B cell (primary cell): ENCODE results near the gene CFAP100. TPM values are rescaled to one million over a fixed set of nuclear protein-coding genes. Genes with fewer than 3 reads are reported as not detected.

ENCODE experiments used
- ATAC-seq: fragments of 200-7000 bp; cut with Tn5 transposase; one replicate; pipeline ENCODE4 v1.10.0; 2021; ENCODE audit warnings: low read depth, mild to moderate bottlenecking, moderate number of reproducible peaks, moderate library complexity
- CTCF ChIA-PET: fragments of 350-600 bp; sonication (Branson Sonifier 250); formaldehyde crosslinking; loops from one replicate; lab custom pipeline; 2021; ENCODE audit warnings: antibody characterized with exemption, inconsistent platforms; lab: Charles Lee
- POLR2A ChIA-PET: fragments of 350-600 bp; sonication (Branson Sonifier 250); formaldehyde crosslinking; loops from one replicate; lab custom pipeline; 2021; ENCODE audit warnings: antibody characterized with exemption; lab: Charles Lee
- DNase-seq: peaks from one replicate; pipeline ENCODE4 v3.0.0; 2013
- H2AFZ ChIP-seq: 2 replicates; pipeline ENCODE4 v1.6.1; 2012; ENCODE audit warnings: mild to moderate bottlenecking, low read depth, low read length; ENCODE audit not compliant: insufficient read depth, poor library complexity, severe bottlenecking
- H3K27ac ChIP-seq, 2 donors: 1 replicate in 1 of 2; 2 replicates in 1 of 2; pipeline ENCODE4 v1.5.1; 2012 to 2013; ENCODE audit warnings: low read length in 2 of 2, mild to moderate bottlenecking in 2 of 2, moderate library complexity in 1 of 2
- H3K27me3 ChIP-seq, 4 experiments: fragments of 200-600 bp in 1 of 4; sonication (generic) in 1 of 4; replicated peaks in 1 of 4; 1 replicate in 2 of 4; 2 replicates in 2 of 4; pipeline versions ENCODE4 v1.6.1 to v1.7.0; 2013 to 2016; ENCODE audit warnings: low read length in 3 of 4, mild to moderate bottlenecking in 2 of 4, mixed read lengths in 1 of 4, moderate library complexity in 1 of 4; ENCODE audit not compliant: insufficient read depth in 4 of 4, control insufficient read depth in 3 of 4; ENCODE audit errors: control extremely low read depth in 1 of 4
- H3K36me3 ChIP-seq, 2 experiments: replicated peaks in 1 of 2; 1 replicate in 1 of 2; 2 replicates in 1 of 2; pipeline versions ENCODE4 v1.6.1 to v1.7.1; 2013; ENCODE audit warnings: low read length in 1 of 2; ENCODE audit not compliant: insufficient read depth in 2 of 2, control insufficient read depth in 1 of 2; ENCODE audit errors: control extremely low read depth in 1 of 2, extremely low read depth in 1 of 2
- H3K4me1 ChIP-seq, 2 donors: fragments of 200-600 bp in 1 of 2; sonication (generic) in 1 of 2; 1 replicate in 1 of 2; 2 replicates in 1 of 2; pipeline versions ENCODE4 v1.5.1 to v1.6.1; 2013 to 2017; ENCODE audit warnings: low read length in 2 of 2; ENCODE audit not compliant: control insufficient read depth in 2 of 2, insufficient read depth in 2 of 2
- H3K4me2 ChIP-seq: replicated peaks from 2 replicates; pipeline ENCODE3; 2012; ENCODE audit warnings: mild to moderate bottlenecking, low read depth, low read length; ENCODE audit not compliant: poor library complexity, severe bottlenecking
- H3K4me3 ChIP-seq, 5 experiments: fragments of 200-600 bp in 1 of 5; sonication (generic) in 1 of 5; 1 replicate in 3 of 5; 2 replicates in 2 of 5; pipeline versions ENCODE4 v1.5.1 to v1.7.0; 2011 to 2016; ENCODE audit warnings: low read length in 4 of 5, mild to moderate bottlenecking in 4 of 5, low read depth in 2 of 5, control low read depth in 1 of 5, moderate library complexity in 1 of 5; ENCODE audit not compliant: insufficient read depth in 1 of 5; ENCODE audit errors: control extremely low read depth in 1 of 5, extremely low read depth in 1 of 5
- H3K79me2 ChIP-seq: fragments of 200-600 bp; sonication (generic); one replicate; pipeline ENCODE4 v1.6.0; 2016; ENCODE audit warnings: low read length; ENCODE audit not compliant: control insufficient read depth, insufficient read depth
- H3K9ac ChIP-seq: fragments of 200-600 bp; sonication (generic); 2 replicates; pipeline ENCODE4 v1.6.1; 2017; ENCODE audit warnings: mild to moderate bottlenecking, low read length, moderate library complexity
- H3K9me3 ChIP-seq, 3 donors: one replicate each; pipeline versions ENCODE4 v1.6.1 to v1.7.1; 2013; ENCODE audit warnings: low read length in 2 of 3; ENCODE audit not compliant: control insufficient read depth in 2 of 3, insufficient read depth in 1 of 3; ENCODE audit errors: control extremely low read depth in 1 of 3
- H4K20me1 ChIP-seq: 2 replicates; pipeline ENCODE4 v1.6.0; 2012; ENCODE audit warnings: mild to moderate bottlenecking, low read length; ENCODE audit not compliant: insufficient read depth, control insufficient read depth, poor library complexity, severe bottlenecking
- H3K27ac Mint-ChIP-seq: one replicate; pipeline ENCODE4 v1.8.0; 2021; ENCODE audit warnings: mixed read lengths
- H3K27me3 Mint-ChIP-seq: one replicate; pipeline ENCODE4 v1.8.0; 2021; ENCODE audit warnings: mixed read lengths
- H3K4me1 Mint-ChIP-seq: one replicate; pipeline ENCODE4 v1.8.0; 2021; ENCODE audit warnings: mixed read lengths
- H3K4me3 Mint-ChIP-seq: one replicate; pipeline ENCODE4 v1.8.0; 2021; ENCODE audit warnings: mixed read lengths
- H3K9me3 Mint-ChIP-seq: one replicate; pipeline ENCODE4 v1.8.0; 2022; ENCODE audit warnings: mixed read lengths; ENCODE audit not compliant: insufficient read depth
- EZH2 ChIP-seq: IDR thresholded peaks from 2 replicates; pipeline ENCODE4 v1.6.1; 2012; ENCODE audit warnings: borderline replicate concordance, low read depth, mild to moderate bottlenecking, moderate library complexity, low read length; ENCODE audit not compliant: insufficient read depth, poor library complexity, severe bottlenecking
- WGBS: methylation state at CpG from one replicate; pipeline ENCODE4 v1.1.5; 2013; ENCODE audit warnings: missing lambda C conversion rate; ENCODE audit not compliant: insufficient coverage; 5-methylcytosine and 5-hydroxymethylcytosine counted together
- intact Hi-C: fragments of 100-400 bp; cut with micrococcal nuclease; formaldehyde crosslinking; loops from one replicate; pipeline ENCODE4 v1.10.0; 2022
- polyA plus RNA-seq: library from polyadenylated mRNA; depleted of rRNA; stranded (reverse); fragments of >200 nt; gene quantifications from 2 replicates; pipeline ENCODE4 v1.2.3, GENCODE V29; 2012
- total RNA-seq, 2 donors: library from RNA; stranded (reverse); fragments of 120-200 nt in 1 of 2; gene quantifications; 1 replicate in 1 of 2; 2 replicates in 1 of 2; pipeline versions ENCODE4 v1.2.3 to v1.2.4, GENCODE V29; 2013 to 2022
- TF ChIP-seq, protein P1 (sequence below): fragments of 200-600 bp; IDR thresholded peaks from one replicate; pipeline ENCODE4 v1.8.0; 2022; ENCODE audit warnings: antibody characterized with exemption, mild to moderate bottlenecking

CFAP100 gene
- total and polyA plus RNA-seq, 2 donors (not counting 1 experiment from before 2014, with no cell fraction given) = not detected

DNA sequence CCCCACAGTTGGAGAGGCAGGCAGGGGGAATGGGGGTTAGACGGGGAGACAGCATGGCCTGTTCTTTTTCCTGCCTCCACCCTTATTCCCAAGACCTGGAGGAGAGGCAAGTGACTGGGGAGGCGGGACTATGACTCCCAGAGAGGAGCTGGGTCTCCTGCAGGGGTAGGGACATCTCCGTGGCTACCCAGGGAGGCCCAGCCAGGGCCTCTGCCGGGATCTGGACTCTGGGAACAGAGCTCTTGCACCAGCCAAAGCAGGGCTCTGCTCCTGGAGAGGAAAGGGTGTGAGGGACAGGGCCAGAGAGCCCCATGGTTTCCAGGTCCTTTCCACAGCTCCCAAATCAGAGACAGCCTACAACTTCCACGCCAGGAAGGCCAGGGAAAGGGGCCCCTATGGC, 22.8 kb downstream of the CFAP100 start:
- Histone ChIP-seq H3K36me3 (no peaks in the 10 kb centered on the region), H3K4me2 (no peak overlapping the region), H3K9ac (no peak overlapping the region), H3K27me3 (peaks cover 0 to 16% (median 0%) of the 10 kb centered on the region in 4 experiments), H3K4me1 (no peaks in the 10 kb centered on the region), H2AFZ (no peak overlapping the region), H4K20me1 (no peaks in the 10 kb centered on the region), H3K27ac (no peak overlapping the region), H3K4me3 (no peak overlapping the region), H3K79me2 (no peaks in the 10 kb centered on the region), H3K9me3 (peaks cover 0 to 3% (median 0%) of the 10 kb centered on the region in 3 donors)
- TF ChIP-seq, protein P1, sequence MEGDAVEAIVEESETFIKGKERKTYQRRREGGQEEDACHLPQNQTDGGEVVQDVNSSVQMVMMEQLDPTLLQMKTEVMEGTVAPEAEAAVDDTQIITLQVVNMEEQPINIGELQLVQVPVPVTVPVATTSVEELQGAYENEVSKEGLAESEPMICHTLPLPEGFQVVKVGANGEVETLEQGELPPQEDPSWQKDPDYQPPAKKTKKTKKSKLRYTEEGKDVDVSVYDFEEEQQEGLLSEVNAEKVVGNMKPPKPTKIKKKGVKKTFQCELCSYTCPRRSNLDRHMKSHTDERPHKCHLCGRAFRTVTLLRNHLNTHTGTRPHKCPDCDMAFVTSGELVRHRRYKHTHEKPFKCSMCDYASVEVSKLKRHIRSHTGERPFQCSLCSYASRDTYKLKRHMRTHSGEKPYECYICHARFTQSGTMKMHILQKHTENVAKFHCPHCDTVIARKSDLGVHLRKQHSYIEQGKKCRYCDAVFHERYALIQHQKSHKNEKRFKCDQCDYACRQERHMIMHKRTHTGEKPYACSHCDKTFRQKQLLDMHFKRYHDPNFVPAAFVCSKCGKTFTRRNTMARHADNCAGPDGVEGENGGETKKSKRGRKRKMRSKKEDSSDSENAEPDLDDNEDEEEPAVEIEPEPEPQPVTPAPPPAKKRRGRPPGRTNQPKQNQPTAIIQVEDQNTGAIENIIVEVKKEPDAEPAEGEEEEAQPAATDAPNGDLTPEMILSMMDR = no peak
- no peak for TF ChIP-seq EZH2
- H3K27me3 Mint-ChIP-seq = peaks cover 26% of the 10 kb centered on the region
- no peaks in the 10 kb centered on the region for H3K9me3 Mint-ChIP-seq
- no peak for DNase-seq
- POLR2A ChIA-PET = no interaction called here
- no peak overlapping the region for H3K27ac Mint-ChIP-seq
- no peak for ATAC-seq
- CTCF ChIA-PET = no interaction called here
- no peak overlapping the region for H3K4me3 Mint-ChIP-seq
- intact Hi-C loops = no loop called here
- no peaks in the 10 kb centered on the region for H3K4me1 Mint-ChIP-seq
- WGBS = 80% methylated on average over 4 of the region's 5 CpGs

DNA sequence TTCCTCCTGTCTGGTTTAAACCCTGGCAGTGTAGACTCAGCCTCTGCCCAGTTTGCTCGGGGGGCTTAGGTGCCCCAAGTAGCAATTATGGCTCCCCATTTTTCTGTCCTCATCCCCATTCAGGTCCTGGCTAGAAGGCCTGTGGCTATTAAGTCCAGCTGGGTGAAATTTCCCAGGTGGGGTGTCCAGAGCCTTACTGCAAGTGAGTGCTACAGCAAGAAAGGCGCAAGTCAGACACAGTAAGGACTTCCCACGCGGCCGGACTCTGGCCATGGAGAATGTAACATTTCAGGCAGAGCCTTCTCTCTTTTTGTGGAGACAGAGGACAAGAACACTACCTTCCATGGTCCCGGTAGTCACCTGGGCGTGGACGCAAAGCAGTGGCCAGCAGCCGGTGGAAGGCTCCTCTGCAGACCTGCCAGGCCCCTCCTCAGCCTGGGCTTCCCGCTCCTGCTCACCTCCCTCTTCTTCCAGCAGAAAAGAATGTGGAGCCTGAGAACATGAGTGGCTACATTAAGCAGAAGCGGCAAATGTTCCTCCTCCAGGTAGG, 23.3 kb downstream of the CFAP100 start:
- Mint-ChIP-seq H3K27ac (no peak overlapping the region), H3K27me3 (peaks cover 23% of the 10 kb centered on the region), H3K4me1 (no peaks in the 10 kb centered on the region), H3K4me3 (no peak overlapping the region), H3K9me3 (no peaks in the 10 kb centered on the region)
- TF ChIP-seq EZH2 = no peak
- TF ChIP-seq, protein P1 = no peak
- no peaks in the 10 kb centered on the region for H3K79me2 ChIP-seq
- no peak overlapping the region for H3K27ac ChIP-seq
- intact Hi-C loops = no loop called here
- H3K4me2 ChIP-seq = no peak overlapping the region
- H4K20me1 ChIP-seq = no peaks in the 10 kb centered on the region
- no peak overlapping the region for H3K9ac ChIP-seq
- ChIA-PET POLR2A (no interaction called here), CTCF (no interaction called here)
- ATAC-seq = no peak
- DNase-seq = no peak
- H2AFZ ChIP-seq = no peak overlapping the region
- no peaks in the 10 kb centered on the region for H3K36me3 ChIP-seq
- H3K4me1 ChIP-seq = no peaks in the 10 kb centered on the region
- 91% methylated on average over 11 of the region's 11 CpGs for WGBS
- peaks cover 0 to 16% (median 0%) of the 10 kb centered on the region in 4 experiments for H3K27me3 ChIP-seq
- H3K9me3 ChIP-seq = peaks cover 0 to 3% (median 0%) of the 10 kb centered on the region in 3 donors
- H3K4me3 ChIP-seq = no peak overlapping the region
